Stimulated activated CD8-positive, alpha-beta memory T cell treated with anti-CD3 and anti-CD28 coated beads, Interleukin-4, amount 100 ng/mL, for 1 hour (primary cell): ENCODE data around the gene DNAJA2.
"Not testable (repeated sequence)": the region's sequence is repeated elsewhere in the genome, so short reads cannot be mapped to it uniquely, and the experiment has no call there.

Experiments
- DNase-seq, 2 donors: peaks; one replicate each; pipeline ENCODE4 v3.0.0-alpha.2; 2020; ENCODE audit warnings: low read depth in 2 of 2, low spot score in 1 of 2

The DNAJA2 gene

DNA sequence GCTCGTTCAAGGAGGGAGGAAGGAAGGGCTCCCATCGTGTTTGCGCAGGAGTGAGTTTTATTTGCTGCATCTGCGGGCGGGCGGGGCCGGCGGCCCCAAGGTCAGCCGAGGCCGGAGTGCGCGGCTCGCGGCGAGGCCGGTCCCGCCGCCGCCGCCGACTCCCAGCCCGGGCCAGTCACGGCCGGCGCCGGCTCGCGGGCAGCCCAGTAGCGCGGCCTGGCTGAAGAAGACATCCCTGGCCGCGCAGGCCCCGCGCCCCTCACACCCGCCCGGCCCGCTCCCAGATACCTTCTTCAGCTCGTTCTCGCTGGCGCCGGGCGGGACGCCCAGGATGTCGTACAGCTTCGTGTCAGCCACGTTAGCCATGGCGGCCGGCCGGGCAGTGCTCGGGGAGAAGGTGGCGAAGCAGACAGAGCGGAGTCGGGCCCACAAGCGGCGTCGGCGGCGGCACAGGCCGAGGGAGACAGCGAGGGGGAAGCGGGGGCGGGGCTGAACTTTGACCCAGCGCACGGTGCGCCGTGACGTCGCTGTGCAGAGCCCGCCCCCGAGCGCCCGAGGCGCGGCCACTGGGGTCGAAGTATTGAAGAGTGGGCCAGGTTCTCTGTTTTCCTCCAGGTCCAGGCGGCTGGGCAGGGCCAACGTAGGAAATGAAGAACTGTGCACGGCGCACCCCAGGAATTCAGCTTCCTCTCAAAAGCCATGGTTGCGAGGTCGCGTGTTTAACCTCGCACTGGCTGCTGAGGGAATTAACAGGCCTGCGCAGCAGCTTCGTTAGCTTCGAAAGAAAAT is at the start of gene DNAJA2:
DNAJA2 (minus strand) TSS at position 468 of the 789 bp plus-strand sequence; CDS start at position 366, 102 bp downstream.
- DNase-seq: peak; percentile 86 to 89

DNA sequence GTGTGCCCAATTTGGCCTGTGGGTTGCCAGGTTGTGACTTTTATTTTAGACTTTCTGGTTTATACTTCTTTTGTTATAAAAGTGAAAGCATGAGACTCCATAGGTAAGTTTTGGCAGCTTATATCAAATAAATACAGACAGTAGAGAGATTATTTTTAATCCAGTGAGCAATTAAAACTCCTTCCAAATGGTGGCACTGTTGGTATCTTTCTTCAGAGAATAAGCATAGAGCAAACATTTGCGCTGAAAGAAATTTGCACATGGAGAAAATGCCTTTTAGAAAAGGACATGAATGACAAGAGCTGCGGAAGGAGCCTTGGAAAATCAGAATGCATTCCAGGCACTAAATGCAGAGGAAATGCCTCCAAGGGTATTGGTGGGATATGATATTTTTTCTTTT is 46.1 kb upstream of the DNAJA2 start:
- no peak for DNase-seq

DNA sequence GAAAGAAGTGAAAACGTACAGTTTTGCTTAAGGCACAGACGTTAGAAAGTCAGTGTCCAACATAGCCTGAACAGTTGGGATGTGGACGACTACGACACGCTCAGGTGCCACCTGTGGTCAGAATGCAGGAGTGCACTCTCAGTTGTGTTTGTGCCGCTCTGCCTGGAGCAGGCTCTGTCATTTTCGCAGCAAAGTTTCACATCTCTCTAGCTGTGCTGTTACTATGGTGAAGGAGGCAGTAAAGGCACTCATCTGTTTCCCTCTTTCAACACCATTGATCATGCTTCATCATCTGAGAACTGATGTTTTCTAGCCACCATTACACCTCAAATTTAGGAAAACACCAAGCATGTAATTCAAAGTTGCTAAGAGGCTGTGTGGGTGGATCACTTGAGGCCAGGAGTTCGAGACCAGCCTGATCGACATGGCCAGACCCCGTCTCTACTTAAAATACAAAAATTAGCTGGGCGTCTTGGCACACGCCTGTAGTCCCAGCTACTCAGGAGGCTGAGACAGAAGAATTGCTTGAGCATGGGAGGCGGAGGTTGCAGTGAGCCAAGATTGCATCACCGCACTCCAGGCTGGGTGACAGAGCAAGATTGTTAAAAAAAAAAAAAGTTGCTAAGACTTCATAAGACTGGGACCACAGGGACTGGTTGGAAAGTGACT is 44.9 kb upstream of the DNAJA2 start:
- DNase-seq: no peak

DNA sequence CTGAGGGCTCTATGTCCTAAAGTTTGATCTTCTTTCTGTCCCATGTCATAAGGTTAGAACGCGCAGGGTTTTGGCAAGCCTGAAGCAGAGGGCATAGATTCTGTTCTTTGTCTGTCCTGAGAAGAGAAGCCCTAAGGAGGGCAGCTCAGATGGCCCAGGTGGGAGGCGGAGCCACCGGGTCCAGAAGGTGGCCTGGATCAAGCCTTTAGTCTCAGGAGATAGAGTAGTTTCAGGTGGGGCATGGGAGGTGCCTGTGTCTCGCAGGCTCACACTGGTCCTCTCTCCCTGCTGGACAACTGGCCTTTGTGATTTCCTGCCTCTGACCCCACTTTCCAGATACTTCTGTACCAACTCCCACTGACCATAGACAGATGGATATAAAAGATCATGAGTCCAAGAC is 44.2 kb upstream of the DNAJA2 start:
- no peak for DNase-seq

GRCh38 chr16:47016700-47017133 is 43.2 kb upstream of the DNAJA2 start:
- DNase-seq: no peak

GRCh38 chr16:47013910-47014309 is 40.4 kb upstream of the DNAJA2 start:
- no peak for DNase-seq

DNA sequence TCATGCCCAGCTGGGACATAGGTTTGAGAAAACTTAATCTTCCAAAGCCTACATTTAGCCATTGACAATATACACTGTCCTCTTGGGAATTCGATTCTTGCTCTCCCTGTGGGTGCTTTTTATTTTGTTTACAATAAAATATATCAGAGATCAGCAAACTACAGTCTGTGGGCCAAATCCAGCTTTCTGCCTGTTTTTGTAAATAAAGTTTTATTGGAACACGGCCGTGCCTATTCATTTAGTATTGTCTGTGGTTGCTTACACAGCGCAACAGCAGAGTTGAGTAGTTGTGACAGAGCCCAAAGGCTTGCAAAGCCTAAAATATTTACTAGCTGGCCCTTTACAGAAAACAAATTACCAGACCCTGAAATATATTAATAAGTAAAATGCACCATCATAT is 39.7 kb upstream of the DNAJA2 start:
- no peak for DNase-seq

GRCh38 chr16:47010812-47011211 is 37.3 kb upstream of the DNAJA2 start:
- not testable (repeated sequence) for DNase-seq

DNA sequence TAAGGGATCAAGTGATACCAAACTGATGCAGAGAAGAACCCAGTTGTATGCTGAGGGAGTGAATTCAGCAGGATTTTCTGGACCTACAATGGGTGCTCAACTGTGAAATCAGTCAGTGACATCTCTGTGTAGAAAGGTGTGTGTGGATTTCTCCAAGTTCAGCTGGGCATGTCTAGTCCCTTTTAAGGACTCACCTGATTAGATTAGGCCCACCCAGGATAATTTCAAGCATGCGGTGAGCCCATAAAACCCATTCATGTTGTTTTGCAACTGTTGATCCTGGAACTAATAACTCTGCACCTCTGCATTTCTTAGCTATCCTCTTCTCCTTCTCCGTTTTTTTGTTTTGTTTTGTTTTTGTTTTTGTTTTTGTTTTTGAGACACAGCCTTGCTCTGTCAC is 35.1 kb upstream of the DNAJA2 start:
- no peak for DNase-seq

DNA sequence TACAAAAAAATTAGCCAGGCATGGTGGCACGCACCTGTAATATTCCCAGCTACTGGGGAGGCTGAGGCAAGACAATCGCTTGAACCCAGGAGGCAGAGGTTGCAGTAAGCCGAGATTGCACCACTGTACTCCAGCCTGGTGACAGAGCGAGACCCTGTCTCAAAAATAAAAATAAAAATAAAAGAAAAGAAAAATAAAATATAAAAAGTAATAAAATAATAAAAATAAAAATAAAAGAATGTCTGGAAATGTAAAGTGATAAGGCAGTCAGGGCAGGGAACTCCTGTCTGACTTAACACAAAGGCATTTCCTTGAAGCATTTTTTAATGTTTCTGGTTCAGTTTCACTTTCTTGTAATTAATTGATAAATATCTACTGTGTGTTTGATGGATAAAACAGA is 34.7 kb upstream of the DNAJA2 start:
- DNase-seq: no peak

- no peak for DNase-seq
Observed at GRCh38 chr16:47004652-47005051, 31.2 kb upstream of the DNAJA2 start.

- DNase-seq: not testable (repeated sequence)
Observed at GRCh38 chr16:47000066-47000465, 26.6 kb upstream of the DNAJA2 start.

- DNase-seq: no peak
Observed at GRCh38 chr16:46997844-46998243, 24.4 kb upstream of the DNAJA2 start.

GRCh38 chr16:46996952-46997458 is 23.5 kb upstream of the DNAJA2 start:
- DNase-seq: no peak

DNA sequence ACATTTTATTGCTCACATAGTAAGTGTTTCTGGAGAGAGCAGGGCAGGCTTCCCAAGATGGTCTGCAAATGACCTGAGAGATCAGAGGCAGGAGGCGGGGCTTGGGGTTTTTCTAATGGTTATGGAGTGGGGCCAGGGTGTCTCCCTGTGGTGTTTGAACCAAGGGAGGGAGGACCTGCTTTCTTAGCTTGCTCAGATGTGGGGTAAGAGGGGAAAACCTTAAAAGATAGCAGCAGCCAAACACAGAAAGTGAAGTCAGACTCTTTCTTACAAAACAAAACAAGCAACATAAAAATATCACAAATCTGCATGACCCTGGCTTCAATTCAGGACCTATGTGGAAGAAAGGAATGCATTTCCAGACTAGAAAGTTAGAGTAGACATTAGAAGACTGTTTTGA is 22.9 kb upstream of the DNAJA2 start:
- DNase-seq: no peak

DNA sequence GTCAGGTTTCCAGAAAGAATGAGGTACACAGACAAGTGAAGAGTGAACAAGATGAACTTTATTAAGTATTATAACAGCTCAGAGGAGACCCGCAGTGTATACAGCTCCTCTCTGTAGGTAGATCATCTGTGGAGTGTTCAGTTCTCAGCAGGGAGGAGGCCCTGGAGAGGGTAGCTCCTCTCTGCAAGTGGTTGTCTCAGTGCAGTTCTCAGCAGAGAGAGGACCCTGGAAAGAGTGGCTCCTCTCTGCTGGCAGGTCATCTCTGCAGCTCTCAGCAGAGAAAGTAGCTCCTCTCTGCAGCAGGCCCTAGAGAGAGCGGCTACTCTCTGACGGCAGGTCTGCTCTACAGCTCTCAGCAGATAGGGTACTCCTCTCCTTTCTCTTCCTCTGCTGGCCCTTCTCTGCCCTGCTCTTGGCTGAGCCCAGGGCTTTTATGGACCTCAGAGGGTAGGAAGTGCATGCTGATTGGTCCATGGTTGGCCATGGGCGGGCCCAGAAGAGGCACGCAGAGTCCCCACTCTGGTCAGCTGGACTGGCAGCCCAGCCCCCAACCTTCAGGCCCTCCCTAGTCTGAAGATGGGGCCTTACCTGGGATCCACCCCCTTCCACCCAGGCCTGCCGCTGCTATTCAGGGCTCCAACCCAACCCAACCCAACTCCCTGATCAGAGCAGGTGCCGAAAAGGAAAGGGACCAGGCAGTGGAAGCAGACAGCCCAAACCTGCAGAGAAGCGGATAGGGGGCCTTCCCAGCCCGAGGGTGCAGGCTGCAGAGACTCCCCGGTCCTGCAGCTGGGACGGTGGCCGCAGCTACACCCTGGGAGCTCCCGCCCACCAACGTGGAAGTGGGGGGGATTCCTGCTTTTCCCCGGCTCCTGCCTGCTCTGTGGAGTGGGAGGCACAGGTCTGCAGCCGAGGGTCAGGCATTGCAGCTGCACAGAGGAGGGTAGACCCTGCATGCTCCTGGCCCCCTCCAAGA is 18.5 kb upstream of the DNAJA2 start:
- DNase-seq: no peak

DNA sequence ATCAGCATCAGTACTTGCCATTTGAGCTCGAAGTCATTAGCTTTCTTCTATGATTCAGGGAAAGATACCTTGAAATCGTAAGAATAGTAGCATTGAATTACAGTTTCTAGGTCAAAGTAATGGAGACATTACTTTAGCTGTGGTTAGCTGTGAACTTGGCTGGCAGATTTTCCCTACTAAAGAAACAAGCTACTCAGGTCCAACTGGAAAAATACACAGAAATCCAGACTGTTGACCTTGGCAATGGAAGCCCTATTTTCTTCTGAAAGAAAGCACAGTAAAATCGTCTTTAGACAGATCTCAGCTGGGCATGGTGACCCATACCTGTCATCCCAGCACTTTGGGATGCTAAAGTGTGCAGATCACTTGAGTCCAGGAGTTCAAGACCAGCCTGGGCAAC is 13.4 kb upstream of the DNAJA2 start:
- no peak for DNase-seq

- DNase-seq: no peak
Observed at GRCh38 chr16:46986438-46986837, 13.0 kb upstream of the DNAJA2 start.

DNA sequence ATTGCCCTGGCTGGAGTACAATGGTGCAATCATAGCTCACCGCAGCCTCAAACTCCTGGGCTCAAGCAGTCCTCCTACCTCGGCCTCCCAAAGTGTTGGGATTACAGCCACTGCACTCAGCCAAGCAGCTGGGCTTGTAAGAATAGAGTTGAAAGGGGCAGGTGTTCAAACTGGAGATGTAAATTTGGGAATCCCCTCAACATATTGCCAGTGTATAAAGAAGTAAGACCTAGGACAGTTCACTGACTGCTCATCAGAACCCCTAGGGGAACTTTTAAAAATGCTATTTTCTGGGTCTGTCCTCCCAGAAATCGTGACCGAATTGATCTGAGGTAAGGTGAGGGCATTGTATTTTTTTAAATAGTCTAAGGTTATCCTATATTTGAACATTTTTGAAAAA is 8.9 kb upstream of the DNAJA2 start:
- no peak for DNase-seq

DNA sequence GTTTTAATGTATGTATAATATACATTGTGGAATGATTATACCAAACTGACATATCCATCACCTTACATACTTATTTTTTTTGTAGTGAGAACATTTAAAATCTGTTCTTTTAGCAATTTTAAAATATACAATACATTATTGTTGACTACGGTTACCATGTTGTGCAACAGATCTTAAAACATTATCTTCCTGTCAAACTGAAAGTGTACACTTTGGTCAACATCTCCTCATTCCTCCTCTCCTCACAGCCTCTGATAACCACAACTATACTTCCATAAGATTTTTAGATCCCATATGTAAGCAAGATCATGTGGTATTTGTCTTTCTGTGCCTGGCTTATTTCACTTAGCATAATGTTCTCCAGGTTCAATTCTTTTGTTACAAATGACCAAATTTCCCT is 7.5 kb upstream of the DNAJA2 start:
- no peak for DNase-seq

DNA sequence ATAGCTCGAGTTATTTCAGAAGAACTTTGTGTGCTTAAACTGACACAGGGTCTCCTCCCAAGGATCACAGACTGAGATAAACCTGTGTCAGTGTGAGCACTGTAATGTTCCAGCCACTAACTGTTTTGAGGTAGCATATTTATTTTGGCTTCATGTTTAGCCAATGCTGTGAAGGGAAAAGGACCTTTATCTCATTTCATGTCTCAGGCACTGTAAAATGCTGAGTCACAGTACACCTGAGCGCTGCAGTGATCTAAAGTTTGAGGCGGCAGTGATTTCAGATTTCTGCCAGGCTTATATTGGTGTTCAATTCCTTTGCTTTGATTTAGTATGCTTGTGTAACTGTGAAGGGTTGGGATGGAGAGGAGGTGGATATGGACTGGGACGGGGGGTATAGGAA is 3.1 kb upstream of the DNAJA2 start:
- DNase-seq: no peak
